Endothelial cell of umbilical vein (primary cell): ENCODE measurements around the gene SMIM8. TPM values are rescaled to one million over a fixed set of nuclear protein-coding genes. Genes with fewer than 3 reads are reported as not detected.
A peak's percentile ranks its signal among the peaks of the same experiment; 100 is the strongest.
"Not testable (repeated sequence)": the region's sequence is repeated elsewhere in the genome, so short reads cannot be mapped to it uniquely, and the experiment has no call there.

Experiments used
- BruUV-seq: library from RNA; stranded (reverse); fragments of 400-500 nt; replicated peaks from 2 replicates; lab custom pipeline; 2021; lab: Mats Ljungman, UMichigan
- CTCF ChIA-PET: fragments of 300-600, 350-600 bp; sonication (Branson Sonifier 250); formaldehyde crosslinking; loops from one replicate; lab custom pipeline; 2021; ENCODE audit warnings: antibody characterized with exemption, inconsistent platforms; lab: Charles Lee
- POLR2A ChIA-PET: fragments of 300-600, 350-600 bp; sonication (Branson Sonifier 250); formaldehyde crosslinking; loops from one replicate; lab custom pipeline; 2021; ENCODE audit warnings: antibody characterized with exemption, inconsistent platforms; lab: Charles Lee
- DNase-seq: peaks from one replicate; pipeline ENCODE4 v3.0.0-alpha.2; 2011; ENCODE audit warnings: low read depth, low spot score
- FAIRE-seq: peaks from 2 replicates; lab custom pipeline; 2011; peaks lifted over from hg19 to GRCh38; lab: Jason Lieb, UNC
- H2AFZ ChIP-seq: 2 replicates; pipeline ENCODE4 v1.6.0; 2012; ENCODE audit warnings: low read depth, low read length, control low read depth, inconsistent platforms
- H3K27ac ChIP-seq: 2 replicates; pipeline ENCODE4 v1.5.1; 2011; ENCODE audit warnings: low read depth, mild to moderate bottlenecking, control low read depth, low read length, moderate library complexity; ENCODE audit not compliant: insufficient read depth
- H3K27me3 ChIP-seq, 2 experiments: 2 replicates each; pipeline versions ENCODE4 v1.6.0 to v1.6.1; 2011; ENCODE audit warnings: low read length in 2 of 2, mixed read lengths in 1 of 2; ENCODE audit not compliant: control insufficient read depth in 2 of 2, insufficient read depth in 2 of 2
- H3K36me3 ChIP-seq, 2 experiments: 2 replicates in 1 of 2; 3 replicates in 1 of 2; pipeline ENCODE4 v1.5.1; 2011; ENCODE audit warnings: low read length in 2 of 2, mild to moderate bottlenecking in 1 of 2, moderate library complexity in 1 of 2; ENCODE audit not compliant: control insufficient read depth in 2 of 2, insufficient read depth in 2 of 2; ENCODE audit errors: extremely low read depth in 1 of 2
- H3K4me1 ChIP-seq: 3 replicates; pipeline ENCODE4 v1.5.1; 2011; ENCODE audit warnings: mild to moderate bottlenecking, low read length; ENCODE audit not compliant: control insufficient read depth, insufficient read depth; ENCODE audit errors: extremely low read depth
- H3K4me2 ChIP-seq: 2 replicates; pipeline ENCODE4 v1.6.1; 2011; ENCODE audit warnings: low read length, control low read depth, mixed read lengths; ENCODE audit not compliant: insufficient read depth
- H3K4me3 ChIP-seq, 3 experiments: fragments of 200-600 bp in 1 of 3; sonication (generic), shearing (Covaris generic) in 1 of 3; replicated peaks in 1 of 3; 2 replicates each; pipeline ENCODE4 v1.5.1; 2011 to 2016; ENCODE audit warnings: control low read depth in 3 of 3, low read length in 3 of 3, mild to moderate bottlenecking in 2 of 3, inconsistent platforms in 1 of 3, low read depth in 1 of 3, moderate library complexity in 1 of 3; ENCODE audit not compliant: insufficient read depth in 1 of 3
- H3K79me2 ChIP-seq: 2 replicates; pipeline ENCODE4 v1.6.0; 2012; ENCODE audit warnings: low read length, inconsistent platforms; ENCODE audit not compliant: control insufficient read depth, insufficient read depth
- H3K9ac ChIP-seq: replicated peaks from 2 replicates; pipeline ENCODE3; 2011; ENCODE audit warnings: low read length, control low read depth; ENCODE audit not compliant: insufficient read depth; ENCODE audit errors: extremely low read depth
- H3K9me1 ChIP-seq: replicated peaks from 3 replicates; pipeline ENCODE4 v1.6.0; 2011; ENCODE audit warnings: mild to moderate bottlenecking, low read length; ENCODE audit not compliant: control insufficient read depth, insufficient read depth; ENCODE audit errors: extremely low read depth
- H3K9me3 ChIP-seq: replicated peaks from 2 replicates; pipeline ENCODE4 v1.5.1; 2012; ENCODE audit warnings: low read length, inconsistent platforms; ENCODE audit not compliant: control insufficient read depth, insufficient read depth
- H4K20me1 ChIP-seq: replicated peaks from 2 replicates; pipeline ENCODE3; 2011; ENCODE audit warnings: mild to moderate bottlenecking, low read length; ENCODE audit not compliant: control insufficient read depth, insufficient read depth; ENCODE audit errors: extremely low read depth
- EZH2 ChIP-seq: IDR thresholded peaks from 2 replicates; pipeline ENCODE4 v1.6.1; 2012; ENCODE audit warnings: borderline replicate concordance, low read depth, mild to moderate bottlenecking, moderate library complexity, low read length, inconsistent platforms; ENCODE audit not compliant: severe bottlenecking
- GATA2 ChIP-seq: IDR thresholded peaks from 2 replicates; pipeline ENCODE4 v1.7.0; 2011; ENCODE audit warnings: low read depth, mild to moderate bottlenecking, moderate library complexity, mixed read lengths, low read length; ENCODE audit not compliant: insufficient read length, insufficient read depth
- JUN ChIP-seq: IDR thresholded peaks from 2 replicates; pipeline ENCODE4 v1.6.1; 2011; ENCODE audit warnings: borderline replicate concordance, low read depth; ENCODE audit not compliant: insufficient read length, insufficient read depth
- MYC ChIP-seq: IDR thresholded peaks from one replicate; pipeline ENCODE4 v1.6.1; 2011; ENCODE audit warnings: mild to moderate bottlenecking, low read depth, low read length
- POLR2A ChIP-seq: IDR thresholded peaks from 2 replicates; pipeline ENCODE4 v1.6.1; 2012; ENCODE audit warnings: low read depth, mild to moderate bottlenecking, control low read depth, low read length
- POLR2AphosphoS5 ChIP-seq: IDR thresholded peaks from 2 replicates; pipeline ENCODE4 v1.6.1; 2012; ENCODE audit warnings: low read depth, mild to moderate bottlenecking, control low read depth, low read length, moderate library complexity; ENCODE audit not compliant: insufficient read depth
- dilution Hi-C: fragments of 300-500 bp; cut with MboI; formaldehyde crosslinking; loops from one replicate; pipeline ENCODE4 v1.15.0; 2019; ENCODE audit warnings: low sequenced_read_pairs; ENCODE audit not compliant: extremely low pct_ligation_motif_present
- intact Hi-C: fragments of 100-400 bp; cut with micrococcal nuclease; formaldehyde crosslinking; loops from one replicate; pipeline ENCODE4 v1.10.0; 2022
- polyA plus RNA-seq, 4 experiments: library from polyadenylated mRNA; depleted of rRNA in 3 of 4; stranded (reverse) in 3 of 4; unstranded in 1 of 4; fragments of >200 nt; gene quantifications; 2 replicates each; pipeline versions ENCODE4 v1.2.1 to v1.2.3, GENCODE V29; 2011 to 2012; ENCODE audit warnings: missing spikeins in 1 of 4
- total RNA-seq: library from RNA; stranded (reverse); gene quantifications from 2 replicates; pipeline ENCODE4 v1.2.3, GENCODE V29; 2021
- TF ChIP-seq, protein P1 (sequence below), 2 donors: IDR thresholded peaks; 1 replicate in 1 of 2; 2 replicates in 1 of 2; pipeline ENCODE4 v1.5.1; 2011; ENCODE audit warnings: low read length in 2 of 2, mild to moderate bottlenecking in 2 of 2, moderate library complexity in 2 of 2, control low read depth in 1 of 2, inconsistent platforms in 1 of 2, low read depth in 1 of 2; ENCODE audit not compliant: insufficient read depth in 1 of 2; ENCODE audit errors: extremely low read depth in 1 of 2

Gene SMIM8
- total and polyA plus RNA-seq, 2 donors (not counting 3 experiments of a cell fraction or from before 2014, with no cell fraction given) = 2.0 to 8.4 TPM

DNA sequence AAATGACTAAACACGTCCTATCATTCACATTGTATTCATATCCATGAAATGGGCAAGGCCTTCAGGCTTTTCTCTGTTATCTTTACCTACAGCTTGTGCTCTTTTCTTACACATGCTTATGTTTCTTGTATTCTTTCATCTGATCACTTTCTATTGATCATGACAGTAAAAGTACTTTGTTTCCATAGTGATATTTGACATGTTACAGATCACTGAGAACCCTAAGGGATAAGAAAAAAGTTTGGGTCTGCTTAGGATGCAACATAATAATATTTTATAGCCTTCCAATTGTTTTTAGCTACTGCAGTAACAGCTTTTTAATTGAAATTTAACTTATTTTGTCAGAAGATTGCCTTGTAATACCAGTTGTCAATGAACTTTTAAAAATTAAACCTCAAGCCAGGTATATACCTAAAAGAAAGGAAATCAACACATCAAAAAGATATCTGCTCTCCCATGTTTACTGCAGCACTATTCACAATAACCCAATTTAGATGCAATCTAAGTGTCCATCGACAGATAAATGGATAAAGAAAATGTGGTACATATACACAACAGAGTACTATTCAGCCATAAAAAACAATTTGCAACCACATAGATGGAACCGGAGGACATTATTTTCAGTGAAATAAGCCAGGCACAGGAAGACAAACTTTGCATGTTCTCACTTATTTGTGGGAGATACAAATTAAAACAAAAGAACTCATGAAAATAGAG, 3.0 kb upstream of the SMIM8 start:
- CTCF ChIA-PET = no interaction called here
- Histone ChIP-seq H3K27ac (no peak overlapping the region), H3K36me3 (no peaks in the 10 kb centered on the region), H3K79me2 (peaks cover 2% of the 10 kb centered on the region), H2AFZ (no peak overlapping the region), H3K9me1 (no peaks in the 10 kb centered on the region), H3K27me3 (peaks cover 2 to 4% of the 10 kb centered on the region in 2 experiments), H3K4me3 (no peak overlapping the region), H3K4me2 (no peak overlapping the region), H3K9me3 (no peaks in the 10 kb centered on the region), H3K9ac (no peak overlapping the region), H4K20me1 (no peaks in the 10 kb centered on the region), H3K4me1 (peaks cover 3% of the 10 kb centered on the region)
- dilution Hi-C loops (no loop called here), intact Hi-C loops (no loop called here)
- POLR2A ChIA-PET = no interaction called here
- DNase-seq (no peak), FAIRE-seq (peak; percentile 38)
- TF ChIP-seq, protein P1, sequence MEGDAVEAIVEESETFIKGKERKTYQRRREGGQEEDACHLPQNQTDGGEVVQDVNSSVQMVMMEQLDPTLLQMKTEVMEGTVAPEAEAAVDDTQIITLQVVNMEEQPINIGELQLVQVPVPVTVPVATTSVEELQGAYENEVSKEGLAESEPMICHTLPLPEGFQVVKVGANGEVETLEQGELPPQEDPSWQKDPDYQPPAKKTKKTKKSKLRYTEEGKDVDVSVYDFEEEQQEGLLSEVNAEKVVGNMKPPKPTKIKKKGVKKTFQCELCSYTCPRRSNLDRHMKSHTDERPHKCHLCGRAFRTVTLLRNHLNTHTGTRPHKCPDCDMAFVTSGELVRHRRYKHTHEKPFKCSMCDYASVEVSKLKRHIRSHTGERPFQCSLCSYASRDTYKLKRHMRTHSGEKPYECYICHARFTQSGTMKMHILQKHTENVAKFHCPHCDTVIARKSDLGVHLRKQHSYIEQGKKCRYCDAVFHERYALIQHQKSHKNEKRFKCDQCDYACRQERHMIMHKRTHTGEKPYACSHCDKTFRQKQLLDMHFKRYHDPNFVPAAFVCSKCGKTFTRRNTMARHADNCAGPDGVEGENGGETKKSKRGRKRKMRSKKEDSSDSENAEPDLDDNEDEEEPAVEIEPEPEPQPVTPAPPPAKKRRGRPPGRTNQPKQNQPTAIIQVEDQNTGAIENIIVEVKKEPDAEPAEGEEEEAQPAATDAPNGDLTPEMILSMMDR (IDR thresholded peaks at IDR 0.05; ENCODE audit: extremely low read depth in 1 of 2, insufficient read depth in 1 of 2, low read depth in 1 of 2, low read length in 2 of 2) = no peak
- TF ChIP-seq POLR2AphosphoS5 (no peak), GATA2 (no peak), EZH2 (no peak), POLR2A (no peak), JUN (no peak), MYC (no peak)
- no TSS peak for BruUV-seq

DNA sequence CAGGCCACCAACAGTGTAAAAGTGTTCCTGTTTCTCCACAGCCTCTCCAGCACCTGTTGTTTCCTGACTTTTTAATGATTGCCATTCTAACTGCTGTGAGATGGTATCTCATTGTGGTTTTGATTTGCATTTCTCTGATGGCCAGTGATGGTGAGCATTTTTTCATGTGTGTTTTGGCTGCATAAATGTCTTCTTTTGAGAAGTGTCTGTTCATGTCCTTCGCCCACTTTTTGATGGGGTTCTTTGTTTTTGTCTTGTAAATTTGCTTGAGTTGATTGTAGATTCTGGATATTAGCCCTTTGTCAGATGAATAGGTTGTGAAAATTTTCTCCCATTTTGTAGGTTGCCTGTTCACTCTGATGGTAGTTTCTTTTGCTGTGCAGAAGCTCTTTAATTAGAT, 1.5 kb downstream of the SMIM8 start:
- H3K27ac ChIP-seq = not testable (repeated sequence)

More for the DNA sequence above, 1.5 kb downstream of the SMIM8 start:
- POLR2A ChIA-PET, H3K27me3 ChIP-seq, FAIRE-seq, H3K9me1 ChIP-seq, H3K79me2 ChIP-seq, H2AFZ ChIP-seq, BruUV-seq, DNase-seq, H4K20me1 ChIP-seq, H3K36me3 ChIP-seq, dilution Hi-C loops, H3K4me1 ChIP-seq, H3K4me2 ChIP-seq, H3K9me3 ChIP-seq, CTCF ChIA-PET, H3K4me3 ChIP-seq, H3K9ac ChIP-seq: not testable (repeated sequence)
- intact Hi-C loops = loop anchor here (5.0 kb wide), 1 partner anchor 167 kb away; the partner anchor contains the start of gene ZNF292
